WTC11 (cell line): Measurements from ENCODE around the gene FBRSL1. TPM values are rescaled to one million over a fixed set of nuclear protein-coding genes. Genes with fewer than 3 reads are reported as not detected.

Experiments used
- ATAC-seq: fragments of 200-7000 bp; cut with Tn5 transposase; 2 replicates; pipeline ENCODE4 v1.10.0; 2021; ENCODE audit warnings: mild to moderate bottlenecking, moderate library complexity
- CTCF ChIA-PET: fragments of 300-600 bp; sonication (Branson Sonifier 250); formaldehyde crosslinking; loops from one replicate; lab custom pipeline; 2021; ENCODE audit warnings: antibody characterized with exemption; lab: Charles Lee
- POLR2A ChIA-PET: fragments of 350-600 bp; sonication (Branson Sonifier 250); formaldehyde crosslinking; loops from one replicate; lab custom pipeline; 2021; ENCODE audit warnings: antibody characterized with exemption; lab: Charles Lee
- DNase-seq: peaks from one replicate; pipeline ENCODE4 v3.0.0; 2021; ENCODE audit warnings: low spot score
- H3K27ac Mint-ChIP-seq: 2 replicates; pipeline ENCODE4 v1.8.0; 2021; ENCODE audit warnings: mixed read lengths
- H3K27me3 Mint-ChIP-seq: 2 replicates; pipeline ENCODE4 v1.8.0; 2021; ENCODE audit warnings: low read depth, mild to moderate bottlenecking, moderate library complexity, mixed read lengths
- H3K36me3 Mint-ChIP-seq: 2 replicates; pipeline ENCODE4 v1.8.0; 2021; ENCODE audit warnings: mixed read lengths
- H3K4me1 Mint-ChIP-seq: 2 replicates; pipeline ENCODE4 v1.8.0; 2022; ENCODE audit warnings: mixed read lengths
- H3K4me3 Mint-ChIP-seq: 2 replicates; pipeline ENCODE4 v1.8.0; 2021; ENCODE audit warnings: mild to moderate bottlenecking, moderate library complexity, mixed read lengths
- H3K9me3 Mint-ChIP-seq: 2 replicates; pipeline ENCODE4 v1.8.0; 2021; ENCODE audit warnings: mixed read lengths
- CREM ChIP-seq: sonication (generic); formaldehyde crosslinking; IDR thresholded peaks from 2 replicates; pipeline ENCODE4 v1.8.1; 2022; ENCODE audit warnings: mild to moderate bottlenecking, missing genetic modification reagents, moderate library complexity
- CTCF ChIP-seq: fragments of 200-600 bp; IDR thresholded peaks from 2 replicates; pipeline ENCODE4 v1.8.0; 2022; ENCODE audit warnings: antibody characterized with exemption
- E2F4 ChIP-seq: sonication (generic); formaldehyde crosslinking; IDR thresholded peaks from 2 replicates; pipeline ENCODE4 v1.8.1; 2022; ENCODE audit warnings: low read depth, mild to moderate bottlenecking, moderate library complexity, missing genetic modification reagents, borderline replicate concordance
- ELF4 ChIP-seq: sonication (generic); formaldehyde crosslinking; IDR thresholded peaks from 2 replicates; pipeline ENCODE4 v1.8.1; 2022; ENCODE audit warnings: low read depth, mild to moderate bottlenecking, moderate library complexity, missing genetic modification reagents
- ERG ChIP-seq: fragments of 250-450 bp; sonication (Bioruptor Pico); IDR thresholded peaks from 2 replicates; pipeline ENCODE4 v1.8.0; 2021; ENCODE audit warnings: mild to moderate bottlenecking
- ESRRA ChIP-seq: sonication (generic); formaldehyde crosslinking; IDR thresholded peaks from 2 replicates; pipeline ENCODE4 v1.8.1; 2022; ENCODE audit warnings: mild to moderate bottlenecking, missing genetic modification reagents, borderline replicate concordance
- NR3C1 ChIP-seq: sonication (generic); formaldehyde crosslinking; conservative IDR thresholded peaks from 2 replicates; pipeline ENCODE4 v1.8.1; 2023; ENCODE audit warnings: low read depth, mild to moderate bottlenecking, missing genetic modification reagents
- RORB ChIP-seq: fragments of 250-450 bp; sonication (Bioruptor Pico); IDR thresholded peaks from 2 replicates; pipeline ENCODE4 v1.9.0; 2021; ENCODE audit warnings: mild to moderate bottlenecking
- TEAD1 ChIP-seq: sonication (generic); formaldehyde crosslinking; IDR thresholded peaks from 2 replicates; pipeline ENCODE4 v1.8.0; 2022; ENCODE audit warnings: mild to moderate bottlenecking, missing genetic modification reagents
- ZNF219 ChIP-seq: sonication (generic); formaldehyde crosslinking; IDR thresholded peaks from 2 replicates; pipeline ENCODE4 v1.8.0; 2023; ENCODE audit warnings: missing genetic modification reagents, mild to moderate bottlenecking, borderline replicate concordance
- ZNF281 ChIP-seq: sonication (generic); formaldehyde crosslinking; IDR thresholded peaks from 2 replicates; pipeline ENCODE4 v1.8.0; 2023; ENCODE audit warnings: mild to moderate bottlenecking, missing genetic modification reagents
- ZNF317 ChIP-seq: sonication (generic); formaldehyde crosslinking; IDR thresholded peaks from 2 replicates; pipeline ENCODE4 v1.8.1; 2023; ENCODE audit warnings: low read depth, mild to moderate bottlenecking, moderate library complexity, missing genetic modification reagents, borderline replicate concordance
- ZNF423 ChIP-seq: fragments of 250-450 bp; sonication (Bioruptor Pico); IDR thresholded peaks from 2 replicates; pipeline ENCODE4 v2.1.2; 2022; ENCODE audit warnings: mild to moderate bottlenecking, moderate library complexity
- total RNA-seq: library from RNA; stranded (reverse); gene quantifications from 3 replicates; pipeline ENCODE4 v1.2.3, GENCODE V29; 2021
- TF ChIP-seq, protein P1 (sequence below): sonication (generic); formaldehyde crosslinking; conservative IDR thresholded peaks from 2 replicates; pipeline ENCODE4 v1.8.1; 2022; ENCODE audit warnings: mild to moderate bottlenecking, missing genetic modification reagents
- TF ChIP-seq, protein P2 (sequence below): sonication (generic); formaldehyde crosslinking; IDR thresholded peaks from 2 replicates; pipeline ENCODE4 v1.8.0; 2022; ENCODE audit warnings: mild to moderate bottlenecking, missing genetic modification reagents
- TF ChIP-seq, protein P3 (sequence below): sonication (generic); formaldehyde crosslinking; IDR thresholded peaks from 2 replicates; pipeline ENCODE4 v1.8.0; 2022; ENCODE audit warnings: mild to moderate bottlenecking, missing genetic modification reagents

Gene FBRSL1
- total RNA-seq, 1 experiment from 2014 or later: 129 TPM

DNA sequence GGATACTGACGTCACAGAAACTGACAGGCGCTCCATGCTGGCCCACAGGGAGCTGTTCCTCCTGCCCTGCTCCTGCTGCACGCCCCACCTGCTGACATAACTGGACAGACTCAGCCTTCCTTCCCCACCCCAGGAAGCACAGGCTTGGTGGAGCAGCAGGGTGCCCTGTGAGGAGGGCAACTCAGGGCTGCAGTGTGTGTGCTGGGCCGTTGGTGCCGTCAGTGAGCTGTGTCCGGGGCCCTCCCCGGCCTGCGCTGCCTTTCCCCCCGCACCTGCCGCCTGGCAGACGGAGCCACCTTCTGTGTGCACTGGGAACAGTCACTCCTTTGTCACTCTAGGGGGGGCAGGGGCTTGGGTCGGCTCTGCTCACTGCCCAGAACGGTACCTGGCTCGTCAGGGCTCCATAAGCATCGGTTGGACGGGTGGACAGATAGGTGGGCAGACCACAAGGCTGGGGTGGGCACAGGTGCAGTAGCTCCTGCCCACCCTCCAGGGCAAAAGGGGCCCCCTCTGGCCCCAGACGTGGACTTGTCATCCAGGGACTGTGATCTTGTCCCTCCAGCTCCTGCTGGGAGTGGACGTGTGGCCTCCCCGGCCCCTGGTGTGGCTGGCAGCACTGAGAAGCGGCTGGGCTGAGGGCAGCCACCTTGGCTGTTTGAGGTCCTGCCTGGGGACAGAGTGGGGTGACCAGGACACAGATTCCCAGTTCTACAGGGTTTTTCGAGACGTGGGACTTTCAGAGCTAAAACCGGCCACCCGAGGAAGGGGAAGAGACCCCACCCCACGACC lies 32.8 kb downstream of the FBRSL1 start:
- H3K9me3 Mint-ChIP-seq: peaks cover 16% of the 10 kb centered on the region
- no peak for ATAC-seq
- H3K4me3 Mint-ChIP-seq: no peak overlapping the region
- CTCF ChIA-PET: interaction anchor here (1.0 to 3.5 kb wide), 12 partner anchors 9 to 108 kb away, joined by 3 to 21 read pairs (median 5); no protein-coding TSS in a partner anchor
- H3K27ac Mint-ChIP-seq: no peak overlapping the region
- DNase-seq: no peak
- peaks cover 39% of the 10 kb centered on the region for H3K27me3 Mint-ChIP-seq
- H3K4me1 Mint-ChIP-seq: peaks cover 5% of the 10 kb centered on the region
- POLR2A ChIA-PET: interaction anchor here (1.0 kb wide), 1 partner anchor 20 kb away, joined by 3 read pairs; no protein-coding TSS in a partner anchor
- TF ChIP-seq ZNF281 (CRISPR knock-in tag) (no peak), RORB (CRISPR knock-in tag) (no peak), NR3C1 (CRISPR knock-in tag) (no peak), ZNF317 (CRISPR knock-in tag) (no peak), ZNF219 (CRISPR knock-in tag) (no peak)
- TF ChIP-seq, protein P1, sequence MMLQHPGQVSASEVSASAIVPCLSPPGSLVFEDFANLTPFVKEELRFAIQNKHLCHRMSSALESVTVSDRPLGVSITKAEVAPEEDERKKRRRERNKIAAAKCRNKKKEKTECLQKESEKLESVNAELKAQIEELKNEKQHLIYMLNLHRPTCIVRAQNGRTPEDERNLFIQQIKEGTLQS: no peak
- H3K36me3 Mint-ChIP-seq: peaks cover 16% of the 10 kb centered on the region

- ChIA-PET CTCF (interaction anchor here (0.6 to 3.5 kb wide), 24 partner anchors 10 to 363 kb away, joined by 3 to 21 read pairs (median 4); no protein-coding TSS in a partner anchor), POLR2A (no interaction called here)
- ATAC-seq (peak; percentile 80), DNase-seq (peak; percentile 86)
- H3K27ac Mint-ChIP-seq: no peak overlapping the region
- peaks cover 7% of the 10 kb centered on the region for H3K9me3 Mint-ChIP-seq
- H3K36me3 Mint-ChIP-seq: peaks cover 7% of the 10 kb centered on the region
- H3K4me3 Mint-ChIP-seq: no peak overlapping the region
- H3K4me1 Mint-ChIP-seq: peaks cover 5% of the 10 kb centered on the region
- peak; percentile 80 for TF ChIP-seq CTCF
- TF ChIP-seq TEAD1 (CRISPR knock-in tag): no peak
- no peak for TF ChIP-seq CREM (CRISPR knock-in tag)
- peak; percentile 27; the same call in 1 of the 2 replicates for TF ChIP-seq ZNF423 (CRISPR knock-in tag)
- no peak for TF ChIP-seq ESRRA (CRISPR knock-in tag)
- TF ChIP-seq E2F4 (CRISPR knock-in tag): no peak
- TF ChIP-seq, all 79 proteins: peak for 2
- peaks cover 29% of the 10 kb centered on the region for H3K27me3 Mint-ChIP-seq
These were observed 33.8 kb downstream of the FBRSL1 start for GRCh38 chr12:132523576-132524331.

DNA sequence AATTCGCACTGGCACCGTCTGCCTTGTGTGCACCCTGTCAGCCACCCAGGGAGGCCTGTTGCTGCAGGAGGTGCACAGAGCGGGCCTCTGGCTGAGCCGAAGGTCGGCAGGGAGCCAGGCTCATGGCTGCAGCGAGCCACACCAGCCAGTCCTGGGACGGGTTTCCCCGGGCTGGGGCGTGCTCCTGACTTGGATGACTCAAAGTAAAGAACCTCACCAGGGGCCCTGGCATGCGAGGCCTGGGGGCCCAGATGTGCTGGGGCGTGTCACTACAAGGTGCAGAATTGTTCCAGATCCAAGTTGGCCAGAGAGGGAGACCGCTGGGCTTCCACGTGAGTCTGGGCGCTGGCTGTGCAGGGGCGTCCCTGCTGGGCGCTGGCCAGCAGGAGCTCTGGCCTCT lies 34.5 kb downstream of the FBRSL1 start:
- ChIA-PET POLR2A (no interaction called here), CTCF (interaction anchor here (1.0 to 3.5 kb wide), 15 partner anchors 10 to 363 kb away, joined by 3 to 21 read pairs (median 5); no protein-coding TSS in a partner anchor)
- no peak overlapping the region for H3K27ac Mint-ChIP-seq
- H3K9me3 Mint-ChIP-seq: peaks cover under 1% of the 10 kb centered on the region
- no peak overlapping the region for H3K4me3 Mint-ChIP-seq
- peaks cover 5% of the 10 kb centered on the region for H3K4me1 Mint-ChIP-seq
- H3K27me3 Mint-ChIP-seq: peaks cover 25% of the 10 kb centered on the region
- ATAC-seq (no peak), DNase-seq (no peak)
- peaks cover under 1% of the 10 kb centered on the region for H3K36me3 Mint-ChIP-seq
- TF ChIP-seq ELF4 (CRISPR knock-in tag) (no peak), ERG (CRISPR knock-in tag) (no peak), ZNF281 (CRISPR knock-in tag) (no peak)
- TF ChIP-seq, protein P2, sequence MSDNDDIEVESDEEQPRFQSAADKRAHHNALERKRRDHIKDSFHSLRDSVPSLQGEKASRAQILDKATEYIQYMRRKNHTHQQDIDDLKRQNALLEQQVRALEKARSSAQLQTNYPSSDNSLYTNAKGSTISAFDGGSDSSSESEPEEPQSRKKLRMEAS (CRISPR knock-in tag): no peak
- TF ChIP-seq, protein P1: no peak
- TF ChIP-seq, protein P3, sequence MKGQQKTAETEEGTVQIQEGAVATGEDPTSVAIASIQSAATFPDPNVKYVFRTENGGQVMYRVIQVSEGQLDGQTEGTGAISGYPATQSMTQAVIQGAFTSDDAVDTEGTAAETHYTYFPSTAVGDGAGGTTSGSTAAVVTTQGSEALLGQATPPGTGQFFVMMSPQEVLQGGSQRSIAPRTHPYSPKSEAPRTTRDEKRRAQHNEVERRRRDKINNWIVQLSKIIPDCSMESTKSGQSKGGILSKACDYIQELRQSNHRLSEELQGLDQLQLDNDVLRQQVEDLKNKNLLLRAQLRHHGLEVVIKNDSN (CRISPR knock-in tag): no peak
